H1 (cell line): ENCODE data around the gene DDX51. TPM values are rescaled to one million over a fixed set of nuclear protein-coding genes. Genes with fewer than 3 reads are reported as not detected.

Experiments
- BRCA1 ChIP-seq: IDR thresholded peaks from 2 replicates; pipeline ENCODE4 v1.6.1; 2012; ENCODE audit warnings: low read depth, low read length, improper control_type of control experiment
- CREB1 ChIP-seq: IDR thresholded peaks from 2 replicates; pipeline ENCODE4 v1.6.1; 2012; ENCODE audit warnings: inconsistent platforms
- HDAC6 ChIP-seq: IDR thresholded peaks from one replicate; pipeline ENCODE4 v1.7.1; 2012; ENCODE audit warnings: low read depth, mild to moderate bottlenecking, inconsistent platforms, low read length, moderate library complexity
- NRF1 ChIP-seq: IDR thresholded peaks from 2 replicates; pipeline ENCODE4 v1.6.1; 2011; ENCODE audit warnings: mild to moderate bottlenecking, low read depth, low read length, improper control_type of control experiment
- SP1 ChIP-seq: IDR thresholded peaks from 2 replicates; pipeline ENCODE4 v1.6.1; 2011; ENCODE audit warnings: low read depth, low read length
- polyA plus RNA-seq, 7 experiments: library from polyadenylated mRNA; depleted of rRNA in 3 of 7; stranded (reverse) in 5 of 7; unstranded in 2 of 7; fragments of >200 nt in 5 of 7; fragments of 200-250 nt in 2 of 7; gene quantifications; 1 replicate in 5 of 7; 2 replicates in 1 of 7; 4 replicates in 1 of 7; pipeline versions ENCODE4 v1.2.1 to v1.2.3, GENCODE V29; 2011 to 2013; ENCODE audit warnings: missing spikeins in 2 of 7, mixed read lengths in 2 of 7
- total RNA-seq: library from RNA; stranded (reverse); fragmentation: NEBNext Ultra II Directional; extraction: Animal tissue kit (Norgen Biotek cat#: 25700); gene quantifications from 2 replicates; pipeline ENCODE4 v1.2.1, GENCODE V29; 2021
- TF ChIP-seq, protein P1 (sequence below): IDR thresholded peaks from 2 replicates; pipeline ENCODE4 v1.6.1; 2011; ENCODE audit warnings: low read depth, mild to moderate bottlenecking, low read length; ENCODE audit not compliant: insufficient read depth
- TF ChIP-seq, protein P2 (sequence below): fragments of 300-600 bp; sonication (generic); IDR thresholded peaks from 2 replicates; pipeline ENCODE4 v1.7.1; 2012; ENCODE audit warnings: low read length, moderate library complexity, mild to moderate bottlenecking, inconsistent platforms; ENCODE audit not compliant: insufficient replicate concordance

The DDX51 gene
- total and polyA plus RNA-seq, 2 of the 8 experiments (the other 6 are each of a cell fraction or from before 2014, with no cell fraction given) = 11.2 to 24.4 TPM

DNA sequence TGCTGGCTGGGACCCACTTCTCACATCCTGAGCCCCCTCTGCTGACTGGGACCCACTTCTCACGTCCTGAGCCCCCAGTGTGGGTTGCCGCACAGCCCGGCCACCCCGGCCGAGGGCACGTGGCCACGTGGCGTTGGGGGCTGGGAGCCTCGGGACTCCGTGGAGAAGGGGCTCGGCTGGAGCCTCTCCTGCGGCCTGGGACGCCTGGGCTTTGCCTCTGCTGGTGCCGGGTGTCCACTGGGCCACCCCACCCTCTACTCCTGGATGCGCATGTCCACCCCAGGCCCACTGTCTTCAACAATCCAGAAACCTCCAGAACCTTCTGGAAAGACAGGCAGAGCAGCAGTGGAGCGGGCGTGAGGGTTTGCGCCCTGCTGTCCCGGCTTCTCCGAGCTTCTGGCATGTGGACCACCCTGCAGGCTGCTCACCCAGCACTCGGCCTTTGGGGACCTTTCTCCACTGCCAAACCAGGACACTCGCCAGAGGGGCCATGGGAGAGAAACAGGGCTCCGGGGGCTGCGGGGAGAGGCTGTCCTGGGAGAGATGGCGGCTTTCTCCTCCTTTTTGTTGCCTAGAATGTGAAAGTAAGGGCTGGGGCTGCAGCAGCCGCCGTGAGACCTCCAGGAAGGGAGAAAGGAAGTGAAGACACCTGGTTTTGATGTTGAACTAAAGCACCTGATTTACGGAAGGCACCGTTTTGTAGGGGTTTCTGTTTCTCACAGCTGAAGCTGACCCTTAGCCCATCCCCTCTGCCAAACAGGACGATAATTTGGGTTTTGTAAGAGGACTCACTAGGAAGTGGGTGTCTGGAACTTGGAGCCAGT lies 30.1 kb upstream of the DDX51 start (continued):
- TF ChIP-seq, protein P1, sequence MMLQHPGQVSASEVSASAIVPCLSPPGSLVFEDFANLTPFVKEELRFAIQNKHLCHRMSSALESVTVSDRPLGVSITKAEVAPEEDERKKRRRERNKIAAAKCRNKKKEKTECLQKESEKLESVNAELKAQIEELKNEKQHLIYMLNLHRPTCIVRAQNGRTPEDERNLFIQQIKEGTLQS = no peak
- TF ChIP-seq CREB1 (no peak), SP1 (no peak), BRCA1 (no peak), NRF1 (no peak), HDAC6 (no peak)
- TF ChIP-seq, protein P2, sequence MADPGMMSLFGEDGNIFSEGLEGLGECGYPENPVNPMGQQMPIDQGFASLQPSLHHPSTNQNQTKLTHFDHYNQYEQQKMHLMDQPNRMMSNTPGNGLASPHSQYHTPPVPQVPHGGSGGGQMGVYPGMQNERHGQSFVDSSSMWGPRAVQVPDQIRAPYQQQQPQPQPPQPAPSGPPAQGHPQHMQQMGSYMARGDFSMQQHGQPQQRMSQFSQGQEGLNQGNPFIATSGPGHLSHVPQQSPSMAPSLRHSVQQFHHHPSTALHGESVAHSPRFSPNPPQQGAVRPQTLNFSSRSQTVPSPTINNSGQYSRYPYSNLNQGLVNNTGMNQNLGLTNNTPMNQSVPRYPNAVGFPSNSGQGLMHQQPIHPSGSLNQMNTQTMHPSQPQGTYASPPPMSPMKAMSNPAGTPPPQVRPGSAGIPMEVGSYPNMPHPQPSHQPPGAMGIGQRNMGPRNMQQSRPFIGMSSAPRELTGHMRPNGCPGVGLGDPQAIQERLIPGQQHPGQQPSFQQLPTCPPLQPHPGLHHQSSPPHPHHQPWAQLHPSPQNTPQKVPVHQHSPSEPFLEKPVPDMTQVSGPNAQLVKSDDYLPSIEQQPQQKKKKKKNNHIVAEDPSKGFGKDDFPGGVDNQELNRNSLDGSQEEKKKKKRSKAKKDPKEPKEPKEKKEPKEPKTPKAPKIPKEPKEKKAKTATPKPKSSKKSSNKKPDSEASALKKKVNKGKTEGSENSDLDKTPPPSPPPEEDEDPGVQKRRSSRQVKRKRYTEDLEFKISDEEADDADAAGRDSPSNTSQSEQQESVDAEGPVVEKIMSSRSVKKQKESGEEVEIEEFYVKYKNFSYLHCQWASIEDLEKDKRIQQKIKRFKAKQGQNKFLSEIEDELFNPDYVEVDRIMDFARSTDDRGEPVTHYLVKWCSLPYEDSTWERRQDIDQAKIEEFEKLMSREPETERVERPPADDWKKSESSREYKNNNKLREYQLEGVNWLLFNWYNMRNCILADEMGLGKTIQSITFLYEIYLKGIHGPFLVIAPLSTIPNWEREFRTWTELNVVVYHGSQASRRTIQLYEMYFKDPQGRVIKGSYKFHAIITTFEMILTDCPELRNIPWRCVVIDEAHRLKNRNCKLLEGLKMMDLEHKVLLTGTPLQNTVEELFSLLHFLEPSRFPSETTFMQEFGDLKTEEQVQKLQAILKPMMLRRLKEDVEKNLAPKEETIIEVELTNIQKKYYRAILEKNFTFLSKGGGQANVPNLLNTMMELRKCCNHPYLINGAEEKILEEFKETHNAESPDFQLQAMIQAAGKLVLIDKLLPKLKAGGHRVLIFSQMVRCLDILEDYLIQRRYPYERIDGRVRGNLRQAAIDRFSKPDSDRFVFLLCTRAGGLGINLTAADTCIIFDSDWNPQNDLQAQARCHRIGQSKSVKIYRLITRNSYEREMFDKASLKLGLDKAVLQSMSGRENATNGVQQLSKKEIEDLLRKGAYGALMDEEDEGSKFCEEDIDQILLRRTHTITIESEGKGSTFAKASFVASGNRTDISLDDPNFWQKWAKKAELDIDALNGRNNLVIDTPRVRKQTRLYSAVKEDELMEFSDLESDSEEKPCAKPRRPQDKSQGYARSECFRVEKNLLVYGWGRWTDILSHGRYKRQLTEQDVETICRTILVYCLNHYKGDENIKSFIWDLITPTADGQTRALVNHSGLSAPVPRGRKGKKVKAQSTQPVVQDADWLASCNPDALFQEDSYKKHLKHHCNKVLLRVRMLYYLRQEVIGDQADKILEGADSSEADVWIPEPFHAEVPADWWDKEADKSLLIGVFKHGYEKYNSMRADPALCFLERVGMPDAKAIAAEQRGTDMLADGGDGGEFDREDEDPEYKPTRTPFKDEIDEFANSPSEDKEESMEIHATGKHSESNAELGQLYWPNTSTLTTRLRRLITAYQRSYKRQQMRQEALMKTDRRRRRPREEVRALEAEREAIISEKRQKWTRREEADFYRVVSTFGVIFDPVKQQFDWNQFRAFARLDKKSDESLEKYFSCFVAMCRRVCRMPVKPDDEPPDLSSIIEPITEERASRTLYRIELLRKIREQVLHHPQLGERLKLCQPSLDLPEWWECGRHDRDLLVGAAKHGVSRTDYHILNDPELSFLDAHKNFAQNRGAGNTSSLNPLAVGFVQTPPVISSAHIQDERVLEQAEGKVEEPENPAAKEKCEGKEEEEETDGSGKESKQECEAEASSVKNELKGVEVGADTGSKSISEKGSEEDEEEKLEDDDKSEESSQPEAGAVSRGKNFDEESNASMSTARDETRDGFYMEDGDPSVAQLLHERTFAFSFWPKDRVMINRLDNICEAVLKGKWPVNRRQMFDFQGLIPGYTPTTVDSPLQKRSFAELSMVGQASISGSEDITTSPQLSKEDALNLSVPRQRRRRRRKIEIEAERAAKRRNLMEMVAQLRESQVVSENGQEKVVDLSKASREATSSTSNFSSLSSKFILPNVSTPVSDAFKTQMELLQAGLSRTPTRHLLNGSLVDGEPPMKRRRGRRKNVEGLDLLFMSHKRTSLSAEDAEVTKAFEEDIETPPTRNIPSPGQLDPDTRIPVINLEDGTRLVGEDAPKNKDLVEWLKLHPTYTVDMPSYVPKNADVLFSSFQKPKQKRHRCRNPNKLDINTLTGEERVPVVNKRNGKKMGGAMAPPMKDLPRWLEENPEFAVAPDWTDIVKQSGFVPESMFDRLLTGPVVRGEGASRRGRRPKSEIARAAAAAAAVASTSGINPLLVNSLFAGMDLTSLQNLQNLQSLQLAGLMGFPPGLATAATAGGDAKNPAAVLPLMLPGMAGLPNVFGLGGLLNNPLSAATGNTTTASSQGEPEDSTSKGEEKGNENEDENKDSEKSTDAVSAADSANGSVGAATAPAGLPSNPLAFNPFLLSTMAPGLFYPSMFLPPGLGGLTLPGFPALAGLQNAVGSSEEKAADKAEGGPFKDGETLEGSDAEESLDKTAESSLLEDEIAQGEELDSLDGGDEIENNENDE = no peak
